SH-SY5Y (cell line): Measurements from ENCODE around the gene CDC34.

ENCODE experiments used
- GATA2 ChIP-seq: IDR thresholded peaks from 2 replicates; pipeline ENCODE4 v1.6.1; 2011; ENCODE audit warnings: mild to moderate bottlenecking, low read depth, low read length
- GATA3 ChIP-seq: IDR thresholded peaks from 2 replicates; pipeline ENCODE4 v1.6.1; 2011; ENCODE audit warnings: low read depth, mild to moderate bottlenecking, low read length, moderate library complexity

- TF ChIP-seq GATA2 (no peak), GATA3 (no peak)
Observed at GRCh38 chr19:498511-498891, 33.1 kb upstream of the CDC34 start.
